Upper lobe of right lung (tissue), 1 donor: ENCODE measurements around the gene FZD8. TPM values are rescaled to one million over a fixed set of nuclear protein-coding genes. Genes with fewer than 3 reads are reported as not detected.

Source experiments
- ATAC-seq: fragments of 200-7000 bp; cut with Tn5 transposase; one replicate; pipeline ENCODE4 v1.9.1; 2020; ENCODE audit warnings: mild to moderate bottlenecking, moderate library complexity
- DNase-seq: peaks from one replicate; pipeline ENCODE4 v3.0.0-alpha.2; 2020
- H3K27ac ChIP-seq: fragments of 200-600 bp; one replicate; pipeline ENCODE4 v1.8.0; 2022
- H3K27me3 ChIP-seq: fragments of 200-600 bp; one replicate; pipeline ENCODE4 v1.8.0; 2022; ENCODE audit warnings: mild to moderate bottlenecking
- H3K36me3 ChIP-seq: fragments of 200-600 bp; one replicate; pipeline ENCODE4 v1.8.0; 2022
- H3K4me1 ChIP-seq: fragments of 200-600 bp; one replicate; pipeline ENCODE4 v1.8.0; 2022
- H3K4me3 ChIP-seq: fragments of 200-600 bp; one replicate; pipeline ENCODE4 v1.8.0; 2022; ENCODE audit warnings: mild to moderate bottlenecking
- H3K9me3 ChIP-seq: fragments of 200-600 bp; one replicate; pipeline ENCODE4 v1.8.0; 2022
- CTCF ChIP-seq: fragments of 200-600 bp; IDR thresholded peaks from one replicate; pipeline ENCODE4 v1.8.0; 2022; ENCODE audit warnings: antibody characterized with exemption
- intact Hi-C: fragments of 100-400 bp; cut with DNase I; formaldehyde crosslinking; loops from one replicate; pipeline ENCODE4 v1.11.0; 2022
- total RNA-seq: library from RNA; stranded (reverse); fragmentation: NEBNext Ultra II Directional; extraction: Animal tissue kit (Norgen Biotek cat#: 25700); gene quantifications from one replicate; pipeline ENCODE4 v1.2.1, GENCODE V29; 2021
- donor health status: DM: no; HTN: yes; CAD: no; lungs with severe emphysema.

The FZD8 gene
- total RNA-seq, 1 donor from 2014 or later: 20.4 TPM

DNA sequence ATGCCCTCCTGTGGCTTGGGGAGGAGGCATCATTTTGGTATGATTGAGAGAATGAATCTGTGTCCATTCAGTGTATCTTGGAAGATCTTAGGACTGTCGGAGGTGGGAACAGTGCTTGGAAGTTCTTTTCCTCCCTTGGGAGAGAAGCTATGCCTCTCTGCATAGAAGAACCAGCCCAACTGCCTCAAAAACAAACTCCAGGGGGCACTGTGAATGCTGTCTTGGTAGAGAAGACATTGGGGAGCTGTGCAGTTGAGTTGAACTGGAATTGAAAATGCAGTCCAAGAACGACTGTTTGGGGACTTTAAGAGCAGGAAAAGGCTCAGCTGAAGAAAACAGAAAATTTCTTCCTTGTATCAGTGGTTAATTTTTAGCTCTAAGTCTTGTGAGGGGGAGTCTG is 41.9 kb downstream of the FZD8 start:
- Histone ChIP-seq H3K27me3 (no peaks in the 10 kb centered on the region), H3K9me3 (no peaks in the 10 kb centered on the region), H3K4me1 (no peaks in the 10 kb centered on the region), H3K27ac (no peak overlapping the region), H3K36me3 (no peaks in the 10 kb centered on the region), H3K4me3 (no peak overlapping the region)
- no peak for DNase-seq
- intact Hi-C loops: no loop called here
- no peak for ATAC-seq
- no peak for TF ChIP-seq CTCF

DNA sequence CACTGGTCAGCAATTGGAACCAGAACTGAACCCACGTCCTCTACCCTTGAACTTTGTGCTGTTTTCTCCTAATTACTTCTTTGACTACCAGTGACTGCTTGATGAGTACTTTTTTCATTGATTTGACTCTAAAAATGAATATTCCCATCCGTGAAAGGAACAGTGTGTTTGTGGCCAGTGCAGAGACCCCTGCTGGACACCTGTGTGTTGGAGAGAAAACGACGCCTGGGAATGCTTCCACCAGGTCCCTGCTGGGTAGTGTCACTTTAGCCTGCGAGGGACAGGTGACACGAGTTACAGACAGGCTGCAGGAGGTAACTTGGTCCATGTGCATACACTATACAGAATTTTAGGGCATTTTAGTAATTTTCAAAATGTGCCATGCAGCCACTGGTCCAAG is 43.7 kb downstream of the FZD8 start:
- peak; percentile 28 for TF ChIP-seq CTCF
- Histone ChIP-seq H3K27ac (no peak overlapping the region), H3K4me1 (no peaks in the 10 kb centered on the region), H3K36me3 (no peaks in the 10 kb centered on the region), H3K4me3 (no peak overlapping the region), H3K27me3 (no peaks in the 10 kb centered on the region), H3K9me3 (no peaks in the 10 kb centered on the region)
- peak; percentile 19 for ATAC-seq
- intact Hi-C loops: no loop called here
- no peak for DNase-seq

GRCh38 chr10:35595106-35595505 is 47.0 kb downstream of the FZD8 start:
- Histone ChIP-seq H3K9me3 (no peaks in the 10 kb centered on the region), H3K4me1 (no peaks in the 10 kb centered on the region), H3K36me3 (no peaks in the 10 kb centered on the region), H3K27me3 (no peaks in the 10 kb centered on the region), H3K4me3 (no peak overlapping the region), H3K27ac (no peak overlapping the region)
- ATAC-seq (no peak), DNase-seq (no peak)
- no peak for TF ChIP-seq CTCF
- intact Hi-C loops: no loop called here

GRCh38 chr10:35594115-35595079 is 47.7 kb downstream of the FZD8 start:
- Histone ChIP-seq H3K4me1 (no peaks in the 10 kb centered on the region), H3K9me3 (no peaks in the 10 kb centered on the region), H3K27me3 (no peaks in the 10 kb centered on the region), H3K36me3 (no peaks in the 10 kb centered on the region), H3K27ac (no peak overlapping the region), H3K4me3 (no peak overlapping the region)
- intact Hi-C loops: no loop called here
- DNase-seq (no peak), ATAC-seq (no peak)
- TF ChIP-seq CTCF: no peak

- no peak for TF ChIP-seq CTCF
- no peaks in the 10 kb centered on the region for H3K27me3 ChIP-seq
- no peak for ATAC-seq
- no peaks in the 10 kb centered on the region for H3K36me3 ChIP-seq
- no peak overlapping the region for H3K4me3 ChIP-seq
- no peak for DNase-seq
- no peaks in the 10 kb centered on the region for H3K4me1 ChIP-seq
- H3K9me3 ChIP-seq: no peaks in the 10 kb centered on the region
- H3K27ac ChIP-seq: no peak overlapping the region
- intact Hi-C loops: no loop called here
Observed at GRCh38 chr10:35592441-35592840, 49.7 kb downstream of the FZD8 start.
